Measurements from ENCODE around the gene RAB3D. TPM values are rescaled to one million over a fixed set of nuclear protein-coding genes. Genes with fewer than 3 reads are reported as not detected.

Gene RAB3D
- total and polyA plus RNA-seq, 4 donors: 1.1 to 10.2 (median 5.5) TPM

DNA sequence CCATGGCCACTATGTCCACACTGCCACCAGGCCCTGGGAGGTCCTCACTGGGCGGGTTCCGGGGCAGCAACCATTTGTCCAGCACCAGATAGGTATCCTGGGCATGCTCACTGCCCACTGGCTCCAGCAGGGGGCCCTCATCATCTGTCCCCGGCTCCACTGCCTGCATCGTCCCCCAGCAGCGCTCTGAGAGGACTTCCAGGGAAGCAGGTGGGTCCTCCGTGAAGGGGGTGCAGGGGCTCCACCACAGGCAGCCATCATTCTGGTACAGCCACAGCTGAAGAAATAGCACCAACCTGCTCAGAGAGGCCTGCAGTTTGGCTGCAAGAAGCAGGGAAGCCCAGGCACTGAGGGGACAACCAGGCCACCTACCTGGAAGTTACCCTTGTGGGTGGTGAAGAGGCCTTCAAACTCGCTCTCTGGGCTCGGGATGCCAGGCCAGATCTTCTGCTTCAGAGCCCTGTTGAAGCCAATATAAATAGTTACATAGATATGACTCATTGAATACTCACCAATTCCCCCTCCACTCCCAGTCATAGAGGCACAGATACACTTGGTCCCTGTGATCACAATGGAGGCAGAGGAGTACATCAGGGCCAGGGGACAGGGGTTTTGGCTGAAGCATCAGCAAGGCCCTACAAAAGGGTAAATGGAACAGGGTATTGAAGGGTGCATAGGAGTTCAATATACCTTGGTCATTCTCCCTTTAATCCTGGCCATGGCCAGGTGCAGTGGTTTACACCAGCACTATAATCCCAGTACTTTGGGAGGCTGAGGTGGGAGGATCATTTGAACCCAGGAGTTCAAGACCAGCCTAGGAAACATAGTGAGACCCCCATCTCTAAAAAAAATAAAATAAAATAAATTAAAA lies 39.1 kb upstream of the RAB3D start:
- H3K27ac ChIP-seq (ENCODE audit: low read depth in 1 of 2, low read length in 2 of 2): peak overlapping the region; percentile 1 to 46
- no peaks in the 10 kb centered on the region for H3K27me3 ChIP-seq (ENCODE audit: control insufficient read depth in 4 of 4, insufficient read depth in 4 of 4, low read length in 3 of 4)
- peaks cover 8 to 61% (median 37%) of the 10 kb centered on the region in 4 donors for H3K4me1 ChIP-seq (ENCODE audit: control insufficient read depth in 4 of 4, insufficient read depth in 4 of 4, low read length in 3 of 4)
- no peaks in the 10 kb centered on the region for H3K9me3 ChIP-seq (ENCODE audit: control insufficient read depth in 4 of 4, low read length in 3 of 4)
- 60% methylated on average over 8 of the region's 8 CpGs for WGBS
- no peaks in the 10 kb centered on the region for H3K36me3 ChIP-seq (ENCODE audit: control insufficient read depth in 4 of 4, insufficient read depth in 3 of 4, low read depth in 1 of 4, low read length in 3 of 4)
- no peak for TF ChIP-seq FOXA1 (IDR thresholded peaks at IDR 0.05)
- no peak for TF ChIP-seq GABPA (IDR thresholded peaks at IDR 0.05 in 1 of 2, conservative IDR thresholded peaks at IDR 0.05 in 1 of 2)
- TF ChIP-seq SP1 (IDR thresholded peaks at IDR 0.05): no peak
- TF ChIP-seq HNF4G (IDR thresholded peaks at IDR 0.05): no peak
- TF ChIP-seq, protein P1, sequence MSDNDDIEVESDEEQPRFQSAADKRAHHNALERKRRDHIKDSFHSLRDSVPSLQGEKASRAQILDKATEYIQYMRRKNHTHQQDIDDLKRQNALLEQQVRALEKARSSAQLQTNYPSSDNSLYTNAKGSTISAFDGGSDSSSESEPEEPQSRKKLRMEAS (IDR thresholded peaks at IDR 0.05): no peak
- no peak for TF ChIP-seq FOXA2 (IDR thresholded peaks at IDR 0.05)
- TF ChIP-seq EGR1 (IDR thresholded peaks at IDR 0.05; ENCODE audit: low read depth in 2 of 2): no peak
- TF ChIP-seq, protein P2, sequence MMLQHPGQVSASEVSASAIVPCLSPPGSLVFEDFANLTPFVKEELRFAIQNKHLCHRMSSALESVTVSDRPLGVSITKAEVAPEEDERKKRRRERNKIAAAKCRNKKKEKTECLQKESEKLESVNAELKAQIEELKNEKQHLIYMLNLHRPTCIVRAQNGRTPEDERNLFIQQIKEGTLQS (IDR thresholded peaks at IDR 0.05): no peak
- no peak for TF ChIP-seq RXRA (IDR thresholded peaks at IDR 0.05)
- TF ChIP-seq, protein P3, sequence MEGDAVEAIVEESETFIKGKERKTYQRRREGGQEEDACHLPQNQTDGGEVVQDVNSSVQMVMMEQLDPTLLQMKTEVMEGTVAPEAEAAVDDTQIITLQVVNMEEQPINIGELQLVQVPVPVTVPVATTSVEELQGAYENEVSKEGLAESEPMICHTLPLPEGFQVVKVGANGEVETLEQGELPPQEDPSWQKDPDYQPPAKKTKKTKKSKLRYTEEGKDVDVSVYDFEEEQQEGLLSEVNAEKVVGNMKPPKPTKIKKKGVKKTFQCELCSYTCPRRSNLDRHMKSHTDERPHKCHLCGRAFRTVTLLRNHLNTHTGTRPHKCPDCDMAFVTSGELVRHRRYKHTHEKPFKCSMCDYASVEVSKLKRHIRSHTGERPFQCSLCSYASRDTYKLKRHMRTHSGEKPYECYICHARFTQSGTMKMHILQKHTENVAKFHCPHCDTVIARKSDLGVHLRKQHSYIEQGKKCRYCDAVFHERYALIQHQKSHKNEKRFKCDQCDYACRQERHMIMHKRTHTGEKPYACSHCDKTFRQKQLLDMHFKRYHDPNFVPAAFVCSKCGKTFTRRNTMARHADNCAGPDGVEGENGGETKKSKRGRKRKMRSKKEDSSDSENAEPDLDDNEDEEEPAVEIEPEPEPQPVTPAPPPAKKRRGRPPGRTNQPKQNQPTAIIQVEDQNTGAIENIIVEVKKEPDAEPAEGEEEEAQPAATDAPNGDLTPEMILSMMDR (IDR thresholded peaks at IDR 0.05; ENCODE audit: low read depth, low read length, missing input control): peak; percentile 41
- peak; percentile 41 to 71 for TF ChIP-seq RAD21 (IDR thresholded peaks at IDR 0.05)
- TF ChIP-seq TAF1 (conservative IDR thresholded peaks at IDR 0.05): no peak
- TF ChIP-seq, protein P4, sequence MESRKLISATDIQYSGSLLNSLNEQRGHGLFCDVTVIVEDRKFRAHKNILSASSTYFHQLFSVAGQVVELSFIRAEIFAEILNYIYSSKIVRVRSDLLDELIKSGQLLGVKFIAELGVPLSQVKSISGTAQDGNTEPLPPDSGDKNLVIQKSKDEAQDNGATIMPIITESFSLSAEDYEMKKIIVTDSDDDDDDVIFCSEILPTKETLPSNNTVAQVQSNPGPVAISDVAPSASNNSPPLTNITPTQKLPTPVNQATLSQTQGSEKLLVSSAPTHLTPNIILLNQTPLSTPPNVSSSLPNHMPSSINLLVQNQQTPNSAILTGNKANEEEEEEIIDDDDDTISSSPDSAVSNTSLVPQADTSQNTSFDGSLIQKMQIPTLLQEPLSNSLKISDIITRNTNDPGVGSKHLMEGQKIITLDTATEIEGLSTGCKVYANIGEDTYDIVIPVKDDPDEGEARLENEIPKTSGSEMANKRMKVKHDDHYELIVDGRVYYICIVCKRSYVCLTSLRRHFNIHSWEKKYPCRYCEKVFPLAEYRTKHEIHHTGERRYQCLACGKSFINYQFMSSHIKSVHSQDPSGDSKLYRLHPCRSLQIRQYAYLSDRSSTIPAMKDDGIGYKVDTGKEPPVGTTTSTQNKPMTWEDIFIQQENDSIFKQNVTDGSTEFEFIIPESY (IDR thresholded peaks at IDR 0.05): no peak
- TF ChIP-seq HNF4A (conservative IDR thresholded peaks at IDR 0.05): no peak
- TF ChIP-seq YY1 (IDR thresholded peaks at IDR 0.05): peak; percentile 22
- TF ChIP-seq, protein P5, sequence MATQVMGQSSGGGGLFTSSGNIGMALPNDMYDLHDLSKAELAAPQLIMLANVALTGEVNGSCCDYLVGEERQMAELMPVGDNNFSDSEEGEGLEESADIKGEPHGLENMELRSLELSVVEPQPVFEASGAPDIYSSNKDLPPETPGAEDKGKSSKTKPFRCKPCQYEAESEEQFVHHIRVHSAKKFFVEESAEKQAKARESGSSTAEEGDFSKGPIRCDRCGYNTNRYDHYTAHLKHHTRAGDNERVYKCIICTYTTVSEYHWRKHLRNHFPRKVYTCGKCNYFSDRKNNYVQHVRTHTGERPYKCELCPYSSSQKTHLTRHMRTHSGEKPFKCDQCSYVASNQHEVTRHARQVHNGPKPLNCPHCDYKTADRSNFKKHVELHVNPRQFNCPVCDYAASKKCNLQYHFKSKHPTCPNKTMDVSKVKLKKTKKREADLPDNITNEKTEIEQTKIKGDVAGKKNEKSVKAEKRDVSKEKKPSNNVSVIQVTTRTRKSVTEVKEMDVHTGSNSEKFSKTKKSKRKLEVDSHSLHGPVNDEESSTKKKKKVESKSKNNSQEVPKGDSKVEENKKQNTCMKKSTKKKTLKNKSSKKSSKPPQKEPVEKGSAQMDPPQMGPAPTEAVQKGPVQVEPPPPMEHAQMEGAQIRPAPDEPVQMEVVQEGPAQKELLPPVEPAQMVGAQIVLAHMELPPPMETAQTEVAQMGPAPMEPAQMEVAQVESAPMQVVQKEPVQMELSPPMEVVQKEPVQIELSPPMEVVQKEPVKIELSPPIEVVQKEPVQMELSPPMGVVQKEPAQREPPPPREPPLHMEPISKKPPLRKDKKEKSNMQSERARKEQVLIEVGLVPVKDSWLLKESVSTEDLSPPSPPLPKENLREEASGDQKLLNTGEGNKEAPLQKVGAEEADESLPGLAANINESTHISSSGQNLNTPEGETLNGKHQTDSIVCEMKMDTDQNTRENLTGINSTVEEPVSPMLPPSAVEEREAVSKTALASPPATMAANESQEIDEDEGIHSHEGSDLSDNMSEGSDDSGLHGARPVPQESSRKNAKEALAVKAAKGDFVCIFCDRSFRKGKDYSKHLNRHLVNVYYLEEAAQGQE (IDR thresholded peaks at IDR 0.05): no peak
- no peak for TF ChIP-seq NR2F2 (IDR thresholded peaks at IDR 0.05)
- TF ChIP-seq JUND (IDR thresholded peaks at IDR 0.05): peak in 1 of 2 donors; percentile 81
- no peak overlapping the region for H3K9ac ChIP-seq (ENCODE audit: low read depth in 1 of 2, low read length in 2 of 2)
- H3K4me3 ChIP-seq (ENCODE audit: low read depth in 1 of 3, low read length in 3 of 3): no peak overlapping the region
- DNase-seq (ENCODE audit: low spot score): peak; percentile 70

All from liver (tissue), 9 donors.